ENCODE data around the gene CRISP1.

The CRISP1 gene

GRCh38 chr6:49892280-49892679 is 25.9 kb upstream of the CRISP1 start:
- intact Hi-C loops (cut with DNase I; ENCODE audit: low total_unique reads) = no loop called here
- H3K4me3 ChIP-seq = no peak overlapping the region
- H3K27me3 ChIP-seq = no peaks in the 10 kb centered on the region
- no peaks in the 10 kb centered on the region for H3K4me1 ChIP-seq
- H3K9me3 ChIP-seq = peaks cover 0 to 4% (median 0%) of the 10 kb centered on the region in 3 donors
- no peak overlapping the region for H3K27ac ChIP-seq
- peak in 1 of 2 donors; percentile 18 for DNase-seq
- no peak for TF ChIP-seq CTCF (IDR thresholded peaks at IDR 0.05)
- no peaks in the 10 kb centered on the region for H3K36me3 ChIP-seq

GRCh38 chr6:49890988-49891387 is 24.7 kb upstream of the CRISP1 start:
- no peak overlapping the region for H3K4me3 ChIP-seq
- DNase-seq = no peak
- intact Hi-C loops (cut with DNase I; ENCODE audit: low total_unique reads) = no loop called here
- H3K27ac ChIP-seq = no peak overlapping the region
- no peak for TF ChIP-seq CTCF (IDR thresholded peaks at IDR 0.05)
- no peaks in the 10 kb centered on the region for H3K36me3 ChIP-seq
- no peaks in the 10 kb centered on the region for H3K9me3 ChIP-seq
- no peaks in the 10 kb centered on the region for H3K4me1 ChIP-seq
- H3K27me3 ChIP-seq = no peaks in the 10 kb centered on the region

GRCh38 chr6:49888742-49889431 is 22.6 kb upstream of the CRISP1 start:
- DNase-seq = no peak
- intact Hi-C loops (cut with DNase I; ENCODE audit: low total_unique reads) = no loop called here
- H3K27ac ChIP-seq = no peak overlapping the region
- no peak for TF ChIP-seq CTCF (IDR thresholded peaks at IDR 0.05)
- H3K9me3 ChIP-seq = no peaks in the 10 kb centered on the region
- no peaks in the 10 kb centered on the region for H3K36me3 ChIP-seq
- no peak overlapping the region for H3K4me3 ChIP-seq
- no peaks in the 10 kb centered on the region for H3K27me3 ChIP-seq
- no peaks in the 10 kb centered on the region for H3K4me1 ChIP-seq

- intact Hi-C loops (cut with DNase I; ENCODE audit: low total_unique reads) = no loop called here
- DNase-seq = no peak
- no peaks in the 10 kb centered on the region for H3K27me3 ChIP-seq
These were observed 2.7 kb upstream of the CRISP1 start for GRCh38 chr6:49868951-49869529.

GRCh38 chr6:49856282-49856681 is 10.1 kb downstream of the CRISP1 start:
- DNase-seq = no peak
- no peaks in the 10 kb centered on the region for H3K4me1 ChIP-seq
- intact Hi-C loops (cut with DNase I; ENCODE audit: low total_unique reads) = no loop called here
- H3K4me3 ChIP-seq = no peak overlapping the region
- H3K9me3 ChIP-seq = no peaks in the 10 kb centered on the region
- no peak overlapping the region for H3K27ac ChIP-seq
- no peaks in the 10 kb centered on the region for H3K27me3 ChIP-seq
- no peak for TF ChIP-seq CTCF (IDR thresholded peaks at IDR 0.05)
- no peaks in the 10 kb centered on the region for H3K36me3 ChIP-seq

More at GRCh38 chr6:49868951-49869529, 2.7 kb upstream of the CRISP1 start:
- H3K9me3 ChIP-seq = no peaks in the 10 kb centered on the region
- H3K36me3 ChIP-seq = no peaks in the 10 kb centered on the region
- no peak for TF ChIP-seq CTCF (IDR thresholded peaks at IDR 0.05)
- no peak overlapping the region for H3K27ac ChIP-seq
- no peaks in the 10 kb centered on the region for H3K4me1 ChIP-seq
- H3K4me3 ChIP-seq = no peak overlapping the region

Measured in tibial artery (tissue), 4 donors.